HEK293 (cell line): ENCODE results near the gene CLASP2.

Experiments
- CTCF ChIA-PET: fragments of 350-600 bp; formaldehyde crosslinking; extraction: SDS; loops from one replicate; lab custom pipeline; 2021; ENCODE audit warnings: antibody characterized with exemption; lab: Yijun Ruan, JAX
- POLR2A ChIA-PET: fragments of 300-600 bp; formaldehyde crosslinking; extraction: SDS; loops from one replicate; lab custom pipeline; 2020; ENCODE audit warnings: antibody characterized with exemption, inconsistent platforms; lab: Yijun Ruan, JAX
- H3K27ac ChIP-seq: fragments of 200-500 bp; sonication (Bioruptor generic); 2 replicates; pipeline ENCODE4 v1.5.1; 2014; ENCODE audit warnings: low read depth, low read length, control low read depth, inconsistent platforms; ENCODE audit errors: extremely low read depth
- H3K36me3 ChIP-seq, 2 experiments: fragments of 200-500 bp in 1 of 2; sonication (Bioruptor generic) in 1 of 2; 1 replicate in 1 of 2; 2 replicates in 1 of 2; pipeline ENCODE4 v1.5.1; 2014 to 2017; ENCODE audit warnings: inconsistent platforms in 2 of 2, low read length in 2 of 2; ENCODE audit not compliant: control insufficient read depth in 2 of 2, insufficient read depth in 1 of 2
- H3K4me1 ChIP-seq: fragments of 200-500 bp; sonication (Bioruptor generic); 2 replicates; pipeline ENCODE4 v1.5.1; 2014; ENCODE audit warnings: mild to moderate bottlenecking, low read length, inconsistent platforms; ENCODE audit not compliant: control insufficient read depth, insufficient read depth
- H3K4me3 ChIP-seq: 2 replicates; pipeline ENCODE4 v1.5.1; 2011; ENCODE audit warnings: low read depth, mild to moderate bottlenecking, control low read depth, low read length, moderate library complexity
- H3K9me3 ChIP-seq: fragments of 200-500 bp; sonication (Bioruptor generic); 2 replicates; pipeline ENCODE4 v1.5.1; 2014; ENCODE audit warnings: low read depth, low read length, inconsistent platforms; ENCODE audit not compliant: control insufficient read depth, insufficient read depth
- HOXC10 ChIP-seq: sonication (generic); formaldehyde crosslinking; IDR thresholded peaks from 2 replicates; pipeline ENCODE4 v1.8.1; 2023; ENCODE audit warnings: mild to moderate bottlenecking, missing genetic modification reagents
- SP2 ChIP-seq: fragments of 450-650 bp; formaldehyde crosslinking; IDR thresholded peaks from 2 replicates; pipeline ENCODE4 v1.5.1; 2016; ENCODE audit warnings: missing biosample characterization, missing genetic modification characterization
- ZBTB17 ChIP-seq: fragments of 450-650 bp; formaldehyde crosslinking; IDR thresholded peaks from 2 replicates; pipeline ENCODE4 v1.5.1; 2016; ENCODE audit warnings: missing biosample characterization, missing genetic modification characterization
- ZBTB21 ChIP-seq: fragments of 450-650 bp; formaldehyde crosslinking; IDR thresholded peaks from 2 replicates; pipeline ENCODE4 v1.5.1; 2017; ENCODE audit warnings: missing biosample characterization, missing genetic modification characterization
- ZFP41 ChIP-seq: fragments of 450-650 bp; formaldehyde crosslinking; IDR thresholded peaks from 2 replicates; pipeline ENCODE4 v1.5.1; 2016; ENCODE audit warnings: missing biosample characterization, missing genetic modification characterization, borderline replicate concordance
- ZNF132 ChIP-seq: fragments of 450-650 bp; formaldehyde crosslinking; IDR thresholded peaks from 2 replicates; pipeline ENCODE4 v1.5.1; 2017; ENCODE audit warnings: missing biosample characterization, missing genetic modification characterization, borderline replicate concordance
- ZNF2 ChIP-seq: fragments of 450-650 bp; formaldehyde crosslinking; IDR thresholded peaks from 2 replicates; pipeline ENCODE4 v1.5.1; 2016; ENCODE audit warnings: missing biosample characterization, missing genetic modification characterization
- ZNF311 ChIP-seq: fragments of 450-650 bp; formaldehyde crosslinking; IDR thresholded peaks from 2 replicates; pipeline ENCODE4 v1.5.1; 2017; ENCODE audit warnings: missing biosample characterization, missing genetic modification characterization, borderline replicate concordance
- ZNF350 ChIP-seq: fragments of 450-650 bp; formaldehyde crosslinking; IDR thresholded peaks from 2 replicates; pipeline ENCODE4 v1.5.0; 2017; ENCODE audit warnings: missing biosample characterization, mild to moderate bottlenecking, missing genetic modification characterization
- ZNF354C ChIP-seq: fragments of 450-650 bp; formaldehyde crosslinking; IDR thresholded peaks from 2 replicates; pipeline ENCODE4 v1.5.1; 2016; ENCODE audit warnings: missing biosample characterization, missing genetic modification characterization, low read depth, borderline replicate concordance
- ZNF404 ChIP-seq: fragments of 450-650 bp; formaldehyde crosslinking; IDR thresholded peaks from 2 replicates; pipeline ENCODE4 v1.5.1; 2017; ENCODE audit warnings: missing biosample characterization, missing genetic modification characterization
- ZNF530 ChIP-seq: fragments of 450-650 bp; formaldehyde crosslinking; IDR thresholded peaks from 2 replicates; pipeline ENCODE4 v1.5.1; 2016; ENCODE audit warnings: low read depth, missing biosample characterization, missing genetic modification characterization
- ZNF76 ChIP-seq: fragments of 450-650 bp; formaldehyde crosslinking; IDR thresholded peaks from 2 replicates; pipeline ENCODE4; 2016; ENCODE audit warnings: low read depth, missing biosample characterization, missing genetic modification characterization, borderline replicate concordance
- ZNF776 ChIP-seq: fragments of 450-650 bp; formaldehyde crosslinking; IDR thresholded peaks from 2 replicates; pipeline ENCODE4 v1.5.0; 2017; ENCODE audit warnings: missing biosample characterization, missing genetic modification characterization, borderline replicate concordance
- ZNF777 ChIP-seq: fragments of 450-650 bp; formaldehyde crosslinking; IDR thresholded peaks from 2 replicates; pipeline ENCODE4 v1.5.1; 2017; ENCODE audit warnings: missing biosample characterization, missing genetic modification characterization, borderline replicate concordance
- ZNF792 ChIP-seq: fragments of 450-650 bp; formaldehyde crosslinking; IDR thresholded peaks from 2 replicates; pipeline ENCODE4 v1.5.1; 2016; ENCODE audit warnings: missing biosample characterization, missing genetic modification characterization
- ZSCAN16 ChIP-seq: fragments of 450-650 bp; formaldehyde crosslinking; IDR thresholded peaks from 2 replicates; pipeline ENCODE4 v1.5.1; 2016; ENCODE audit warnings: missing biosample characterization, missing genetic modification characterization
- TF ChIP-seq, protein P1 (sequence below): fragments of 450-650 bp; formaldehyde crosslinking; IDR thresholded peaks from 2 replicates; pipeline ENCODE4 v1.5.1; 2016; ENCODE audit warnings: missing biosample characterization, missing genetic modification characterization
- TF ChIP-seq, protein P2 (sequence below): fragments of 450-650 bp; formaldehyde crosslinking; conservative IDR thresholded peaks from 2 replicates; pipeline ENCODE4 v1.5.1; 2016; ENCODE audit warnings: low read depth, missing biosample characterization, missing genetic modification characterization
- TF ChIP-seq, protein P3 (sequence below): fragments of 450-650 bp; IDR thresholded peaks from 2 replicates; pipeline ENCODE4 v1.5.1; 2018; ENCODE audit warnings: missing biosample characterization, mild to moderate bottlenecking, missing genetic modification characterization

CLASP2 gene

DNA sequence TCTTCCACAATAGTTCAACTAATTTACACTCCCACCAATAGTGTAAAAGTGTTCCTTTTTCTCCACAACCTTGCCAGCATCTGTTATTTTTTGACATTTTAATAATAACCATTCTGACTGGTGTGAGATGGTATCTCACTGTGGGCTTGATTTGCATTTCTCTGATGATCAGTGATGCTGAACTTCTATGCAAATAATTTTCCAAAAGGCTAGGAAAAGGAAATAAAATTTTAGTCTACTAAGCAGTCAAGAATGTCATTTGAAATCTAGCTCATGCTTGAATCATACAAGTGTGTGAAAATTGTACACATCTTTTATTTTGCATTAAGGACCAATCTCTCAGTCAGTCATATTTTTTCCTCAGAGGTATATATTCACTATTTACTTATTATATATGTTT, 176.1 kb downstream of the CLASP2 start (continued):
- no peak for TF ChIP-seq ZNF530

DNA sequence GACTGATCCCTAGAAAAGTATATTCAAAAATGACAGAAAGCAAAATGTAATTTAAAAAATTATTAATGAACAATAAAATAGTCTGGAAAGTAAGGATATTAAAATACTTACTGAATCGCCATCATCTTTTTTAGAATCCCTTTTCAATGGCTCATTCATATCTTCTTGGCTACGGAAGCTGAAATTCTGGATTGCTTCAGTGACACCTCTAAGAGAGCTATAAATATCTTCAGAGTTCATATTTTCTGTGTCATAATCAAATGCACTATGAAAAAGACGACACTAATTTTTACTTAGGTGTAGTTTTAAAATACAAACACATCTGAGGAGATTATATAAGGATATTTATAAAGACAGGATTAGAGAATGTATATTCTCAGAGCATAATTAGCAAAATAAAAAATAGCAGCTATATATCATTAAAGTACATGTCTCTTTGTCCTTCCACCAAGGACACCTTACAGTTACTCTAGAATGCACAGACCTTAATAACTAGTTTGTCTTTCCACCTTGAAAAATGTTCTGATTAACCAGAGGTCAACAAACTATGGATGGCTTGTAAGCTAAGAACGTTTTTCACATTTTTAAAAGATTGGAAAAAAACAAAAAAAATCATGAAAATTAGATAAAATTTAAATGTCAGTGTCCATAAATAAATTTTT, 179.2 kb downstream of the CLASP2 start:
- H3K4me3 ChIP-seq: no peak overlapping the region
- ChIA-PET CTCF (interaction anchor here (0.6 to 0.7 kb wide), 2 partner anchors 184 to 407 kb away, joined by 3 read pairs; no protein-coding TSS in a partner anchor), POLR2A (no interaction called here)
- no peaks in the 10 kb centered on the region for H3K9me3 ChIP-seq
- H3K36me3 ChIP-seq: peaks cover 4 to 67% of the 10 kb centered on the region in 2 experiments; a peak in 2 of 3 replicates
- no peak for TF ChIP-seq ZNF777 (tag by site-specific recombination)
- TF ChIP-seq, protein P1, sequence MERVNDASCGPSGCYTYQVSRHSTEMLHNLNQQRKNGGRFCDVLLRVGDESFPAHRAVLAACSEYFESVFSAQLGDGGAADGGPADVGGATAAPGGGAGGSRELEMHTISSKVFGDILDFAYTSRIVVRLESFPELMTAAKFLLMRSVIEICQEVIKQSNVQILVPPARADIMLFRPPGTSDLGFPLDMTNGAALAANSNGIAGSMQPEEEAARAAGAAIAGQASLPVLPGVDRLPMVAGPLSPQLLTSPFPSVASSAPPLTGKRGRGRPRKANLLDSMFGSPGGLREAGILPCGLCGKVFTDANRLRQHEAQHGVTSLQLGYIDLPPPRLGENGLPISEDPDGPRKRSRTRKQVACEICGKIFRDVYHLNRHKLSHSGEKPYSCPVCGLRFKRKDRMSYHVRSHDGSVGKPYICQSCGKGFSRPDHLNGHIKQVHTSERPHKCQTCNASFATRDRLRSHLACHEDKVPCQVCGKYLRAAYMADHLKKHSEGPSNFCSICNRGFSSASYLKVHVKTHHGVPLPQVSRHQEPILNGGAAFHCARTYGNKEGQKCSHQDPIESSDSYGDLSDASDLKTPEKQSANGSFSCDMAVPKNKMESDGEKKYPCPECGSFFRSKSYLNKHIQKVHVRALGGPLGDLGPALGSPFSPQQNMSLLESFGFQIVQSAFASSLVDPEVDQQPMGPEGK (tag by site-specific recombination): no peak
- no peak for TF ChIP-seq ZNF76 (tag by site-specific recombination)
- TF ChIP-seq ZBTB21 (tag by site-specific recombination): no peak
- no peak for TF ChIP-seq ZNF354C (tag by site-specific recombination)
- TF ChIP-seq, protein P2, sequence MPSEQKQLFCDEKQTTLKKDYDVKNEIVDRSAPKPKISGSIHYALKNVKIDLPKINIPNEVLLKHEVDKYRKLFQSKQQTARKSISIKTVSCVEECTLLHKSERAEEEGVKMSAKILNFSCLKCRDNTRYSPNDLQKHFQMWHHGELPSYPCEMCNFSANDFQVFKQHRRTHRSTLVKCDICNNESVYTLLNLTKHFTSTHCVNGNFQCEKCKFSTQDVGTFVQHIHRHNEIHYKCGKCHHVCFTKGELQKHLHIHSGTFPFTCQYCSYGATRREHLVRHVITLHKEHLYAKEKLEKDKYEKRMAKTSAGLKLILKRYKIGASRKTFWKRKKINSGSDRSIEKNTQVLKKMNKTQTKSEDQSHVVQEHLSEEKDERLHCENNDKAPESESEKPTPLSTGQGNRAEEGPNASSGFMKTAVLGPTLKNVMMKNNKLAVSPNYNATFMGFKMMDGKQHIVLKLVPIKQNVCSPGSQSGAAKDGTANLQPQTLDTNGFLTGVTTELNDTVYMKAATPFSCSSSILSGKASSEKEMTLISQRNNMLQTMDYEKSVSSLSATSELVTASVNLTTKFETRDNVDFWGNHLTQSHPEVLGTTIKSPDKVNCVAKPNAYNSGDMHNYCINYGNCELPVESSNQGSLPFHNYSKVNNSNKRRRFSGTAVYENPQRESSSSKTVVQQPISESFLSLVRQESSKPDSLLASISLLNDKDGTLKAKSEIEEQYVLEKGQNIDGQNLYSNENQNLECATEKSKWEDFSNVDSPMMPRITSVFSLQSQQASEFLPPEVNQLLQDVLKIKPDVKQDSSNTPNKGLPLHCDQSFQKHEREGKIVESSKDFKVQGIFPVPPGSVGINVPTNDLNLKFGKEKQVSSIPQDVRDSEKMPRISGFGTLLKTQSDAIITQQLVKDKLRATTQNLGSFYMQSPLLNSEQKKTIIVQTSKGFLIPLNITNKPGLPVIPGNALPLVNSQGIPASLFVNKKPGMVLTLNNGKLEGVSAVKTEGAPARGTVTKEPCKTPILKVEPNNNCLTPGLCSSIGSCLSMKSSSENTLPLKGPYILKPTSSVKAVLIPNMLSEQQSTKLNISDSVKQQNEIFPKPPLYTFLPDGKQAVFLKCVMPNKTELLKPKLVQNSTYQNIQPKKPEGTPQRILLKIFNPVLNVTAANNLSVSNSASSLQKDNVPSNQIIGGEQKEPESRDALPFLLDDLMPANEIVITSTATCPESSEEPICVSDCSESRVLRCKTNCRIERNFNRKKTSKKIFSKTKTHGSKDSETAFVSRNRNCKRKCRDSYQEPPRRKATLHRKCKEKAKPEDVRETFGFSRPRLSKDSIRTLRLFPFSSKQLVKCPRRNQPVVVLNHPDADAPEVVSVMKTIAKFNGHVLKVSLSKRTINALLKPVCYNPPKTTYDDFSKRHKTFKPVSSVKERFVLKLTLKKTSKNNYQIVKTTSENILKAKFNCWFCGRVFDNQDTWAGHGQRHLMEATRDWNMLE: no peak
- TF ChIP-seq, protein P3, sequence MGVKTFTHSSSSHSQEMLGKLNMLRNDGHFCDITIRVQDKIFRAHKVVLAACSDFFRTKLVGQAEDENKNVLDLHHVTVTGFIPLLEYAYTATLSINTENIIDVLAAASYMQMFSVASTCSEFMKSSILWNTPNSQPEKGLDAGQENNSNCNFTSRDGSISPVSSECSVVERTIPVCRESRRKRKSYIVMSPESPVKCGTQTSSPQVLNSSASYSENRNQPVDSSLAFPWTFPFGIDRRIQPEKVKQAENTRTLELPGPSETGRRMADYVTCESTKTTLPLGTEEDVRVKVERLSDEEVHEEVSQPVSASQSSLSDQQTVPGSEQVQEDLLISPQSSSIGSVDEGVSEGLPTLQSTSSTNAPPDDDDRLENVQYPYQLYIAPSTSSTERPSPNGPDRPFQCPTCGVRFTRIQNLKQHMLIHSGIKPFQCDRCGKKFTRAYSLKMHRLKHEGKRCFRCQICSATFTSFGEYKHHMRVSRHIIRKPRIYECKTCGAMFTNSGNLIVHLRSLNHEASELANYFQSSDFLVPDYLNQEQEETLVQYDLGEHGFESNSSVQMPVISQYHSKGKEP (tag by site-specific recombination): no peak
- no peak for TF ChIP-seq ZNF350
- no peak for TF ChIP-seq ZNF776 (tag by site-specific recombination)
- no peak for TF ChIP-seq ZFP41
- H3K4me1 ChIP-seq: no peaks in the 10 kb centered on the region
- H3K27ac ChIP-seq: no peak overlapping the region

DNA sequence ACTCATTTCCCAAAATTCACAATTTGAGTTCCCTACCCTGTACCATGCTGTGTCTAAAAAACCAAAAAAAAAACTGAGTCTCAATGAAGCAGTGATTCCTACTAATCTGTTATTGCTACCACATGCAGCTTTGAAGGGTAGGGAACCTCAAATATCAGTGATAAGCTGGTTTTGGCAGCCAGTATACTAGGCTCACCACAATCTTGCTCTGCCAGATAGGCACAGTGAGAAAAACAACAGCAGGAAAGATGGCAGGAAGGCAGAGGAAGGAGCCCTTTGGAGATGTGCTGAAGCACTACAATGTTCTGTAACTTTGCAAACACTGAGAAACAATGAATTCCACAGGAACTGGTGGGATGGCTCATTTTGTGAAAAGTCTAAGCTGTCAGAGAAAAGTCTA, 180.9 kb downstream of the CLASP2 start:
- H3K36me3 ChIP-seq: peaks cover 9 to 69% of the 10 kb centered on the region in 2 experiments; a peak in 2 of 3 replicates
- H3K27ac ChIP-seq: no peak overlapping the region
- ChIA-PET POLR2A (no interaction called here), CTCF (no interaction called here)
- no peak overlapping the region for H3K4me3 ChIP-seq
- no peaks in the 10 kb centered on the region for H3K4me1 ChIP-seq
- no peaks in the 10 kb centered on the region for H3K9me3 ChIP-seq
- TF ChIP-seq ZBTB17 (tag by site-specific recombination) (no peak), ZSCAN16 (tag by site-specific recombination) (no peak), SP2 (tag by site-specific recombination) (no peak), ZNF404 (tag by site-specific recombination) (no peak), ZNF311 (tag by site-specific recombination) (no peak), ZNF2 (tag by site-specific recombination) (no peak), ZNF792 (tag by site-specific recombination) (no peak), ZNF132 (tag by site-specific recombination) (no peak), HOXC10 (CRISPR knock-in tag) (no peak)
- TF ChIP-seq, protein P2: no peak
